Measurements from ENCODE around the gene RBSN. TPM values are rescaled to one million over a fixed set of nuclear protein-coding genes. Genes with fewer than 3 reads are reported as not detected.

The RBSN gene
- total and polyA plus RNA-seq, 2 experiments from 2014 or later: 10.6 to 26.5 TPM

DNA sequence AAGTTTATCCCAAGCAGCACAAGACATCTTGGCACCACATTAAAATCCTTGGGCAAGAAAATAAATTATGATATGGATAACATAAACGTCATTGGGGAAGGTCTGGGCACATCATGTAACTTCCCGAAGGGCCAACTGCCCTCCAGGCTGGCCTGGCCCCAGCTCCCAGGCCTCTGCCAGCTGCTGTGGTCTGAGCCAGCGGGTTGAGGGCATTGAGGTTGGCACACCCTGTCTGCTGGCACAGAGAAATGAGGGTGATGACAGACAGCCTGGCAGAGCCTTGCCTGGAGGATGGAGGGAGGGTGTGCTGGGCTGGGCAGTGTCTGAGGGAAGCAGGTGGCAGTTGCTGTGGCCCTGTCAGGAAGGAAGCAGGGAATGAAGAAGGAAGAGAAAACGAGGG, 3.3 kb upstream of the RBSN start:
- no peaks in the 10 kb centered on the region for H3K36me3 ChIP-seq (ENCODE audit: insufficient read depth)
- H4K20me1 ChIP-seq (replicated peaks; ENCODE audit: insufficient read depth): no peaks in the 10 kb centered on the region
- H2AFZ ChIP-seq: no peak overlapping the region
- Mint-ChIP-seq H3K4me3 (no peak overlapping the region), H3K9me3 (no peaks in the 10 kb centered on the region), H3K27me3 (ENCODE audit: insufficient read depth, low read depth, poor library complexity) (peaks cover 8% of the 10 kb centered on the region), H3K27ac (no peak overlapping the region), H3K36me3 (ENCODE audit: low read depth) (no peaks in the 10 kb centered on the region; the same call in 2 of the 3 replicates), H3K4me1 (peaks cover 13% of the 10 kb centered on the region)
- no peak overlapping the region for H3K27ac ChIP-seq (ENCODE audit: low read depth)
- H3K27me3 ChIP-seq (ENCODE audit: insufficient read depth): no peaks in the 10 kb centered on the region
- no peaks in the 10 kb centered on the region for H3K4me1 ChIP-seq (ENCODE audit: insufficient read depth)
- 0 out of 2 replicates have a peak, but pooled peaks cover 3% of the 10 kb centered on the region for H3K9me2 ChIP-seq (ENCODE audit: insufficient read depth)
- H3K4me2 ChIP-seq: no peak overlapping the region
- no peak overlapping the region for H3K4me3 ChIP-seq
- no peak for ATAC-seq
- no peak for DNase-seq (ENCODE audit: low spot score)
- no peaks in the 10 kb centered on the region for H3F3A ChIP-seq (replicated peaks; ENCODE audit: low read depth)
- TF ChIP-seq REST (IDR thresholded peaks at IDR 0.05; ENCODE audit: unreplicated experiment) (no peak), JUNB (IDR thresholded peaks at IDR 0.05; ENCODE audit: unreplicated experiment) (no peak), ZNF114 (CRISPR knock-in tag; IDR thresholded peaks at IDR 0.05) (no peak), ZNF331 (CRISPR knock-in tag; IDR thresholded peaks at IDR 0.05; ENCODE audit: low read depth) (no peak), CREB1 (CRISPR knock-in tag; IDR thresholded peaks at IDR 0.05; ENCODE audit: low read depth) (no peak), EZH2phosphoT487 (IDR thresholded peaks at IDR 0.05; ENCODE audit: unreplicated experiment) (no peak), EZH2 (IDR thresholded peaks at IDR 0.05; ENCODE audit: low read depth, unreplicated experiment) (no peak), STAT1 (IDR thresholded peaks at IDR 0.05; ENCODE audit: unreplicated experiment) (no peak), NANOG (IDR thresholded peaks at IDR 0.05; ENCODE audit: borderline replicate concordance) (no peak), POLR2AphosphoS5 (IDR thresholded peaks at IDR 0.05; ENCODE audit: low read depth) (no peak)
- TF ChIP-seq, protein P1, sequence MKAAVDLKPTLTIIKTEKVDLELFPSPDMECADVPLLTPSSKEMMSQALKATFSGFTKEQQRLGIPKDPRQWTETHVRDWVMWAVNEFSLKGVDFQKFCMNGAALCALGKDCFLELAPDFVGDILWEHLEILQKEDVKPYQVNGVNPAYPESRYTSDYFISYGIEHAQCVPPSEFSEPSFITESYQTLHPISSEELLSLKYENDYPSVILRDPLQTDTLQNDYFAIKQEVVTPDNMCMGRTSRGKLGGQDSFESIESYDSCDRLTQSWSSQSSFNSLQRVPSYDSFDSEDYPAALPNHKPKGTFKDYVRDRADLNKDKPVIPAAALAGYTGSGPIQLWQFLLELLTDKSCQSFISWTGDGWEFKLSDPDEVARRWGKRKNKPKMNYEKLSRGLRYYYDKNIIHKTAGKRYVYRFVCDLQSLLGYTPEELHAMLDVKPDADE (IDR thresholded peaks at IDR 0.05): no peak
- TF ChIP-seq, protein P2, sequence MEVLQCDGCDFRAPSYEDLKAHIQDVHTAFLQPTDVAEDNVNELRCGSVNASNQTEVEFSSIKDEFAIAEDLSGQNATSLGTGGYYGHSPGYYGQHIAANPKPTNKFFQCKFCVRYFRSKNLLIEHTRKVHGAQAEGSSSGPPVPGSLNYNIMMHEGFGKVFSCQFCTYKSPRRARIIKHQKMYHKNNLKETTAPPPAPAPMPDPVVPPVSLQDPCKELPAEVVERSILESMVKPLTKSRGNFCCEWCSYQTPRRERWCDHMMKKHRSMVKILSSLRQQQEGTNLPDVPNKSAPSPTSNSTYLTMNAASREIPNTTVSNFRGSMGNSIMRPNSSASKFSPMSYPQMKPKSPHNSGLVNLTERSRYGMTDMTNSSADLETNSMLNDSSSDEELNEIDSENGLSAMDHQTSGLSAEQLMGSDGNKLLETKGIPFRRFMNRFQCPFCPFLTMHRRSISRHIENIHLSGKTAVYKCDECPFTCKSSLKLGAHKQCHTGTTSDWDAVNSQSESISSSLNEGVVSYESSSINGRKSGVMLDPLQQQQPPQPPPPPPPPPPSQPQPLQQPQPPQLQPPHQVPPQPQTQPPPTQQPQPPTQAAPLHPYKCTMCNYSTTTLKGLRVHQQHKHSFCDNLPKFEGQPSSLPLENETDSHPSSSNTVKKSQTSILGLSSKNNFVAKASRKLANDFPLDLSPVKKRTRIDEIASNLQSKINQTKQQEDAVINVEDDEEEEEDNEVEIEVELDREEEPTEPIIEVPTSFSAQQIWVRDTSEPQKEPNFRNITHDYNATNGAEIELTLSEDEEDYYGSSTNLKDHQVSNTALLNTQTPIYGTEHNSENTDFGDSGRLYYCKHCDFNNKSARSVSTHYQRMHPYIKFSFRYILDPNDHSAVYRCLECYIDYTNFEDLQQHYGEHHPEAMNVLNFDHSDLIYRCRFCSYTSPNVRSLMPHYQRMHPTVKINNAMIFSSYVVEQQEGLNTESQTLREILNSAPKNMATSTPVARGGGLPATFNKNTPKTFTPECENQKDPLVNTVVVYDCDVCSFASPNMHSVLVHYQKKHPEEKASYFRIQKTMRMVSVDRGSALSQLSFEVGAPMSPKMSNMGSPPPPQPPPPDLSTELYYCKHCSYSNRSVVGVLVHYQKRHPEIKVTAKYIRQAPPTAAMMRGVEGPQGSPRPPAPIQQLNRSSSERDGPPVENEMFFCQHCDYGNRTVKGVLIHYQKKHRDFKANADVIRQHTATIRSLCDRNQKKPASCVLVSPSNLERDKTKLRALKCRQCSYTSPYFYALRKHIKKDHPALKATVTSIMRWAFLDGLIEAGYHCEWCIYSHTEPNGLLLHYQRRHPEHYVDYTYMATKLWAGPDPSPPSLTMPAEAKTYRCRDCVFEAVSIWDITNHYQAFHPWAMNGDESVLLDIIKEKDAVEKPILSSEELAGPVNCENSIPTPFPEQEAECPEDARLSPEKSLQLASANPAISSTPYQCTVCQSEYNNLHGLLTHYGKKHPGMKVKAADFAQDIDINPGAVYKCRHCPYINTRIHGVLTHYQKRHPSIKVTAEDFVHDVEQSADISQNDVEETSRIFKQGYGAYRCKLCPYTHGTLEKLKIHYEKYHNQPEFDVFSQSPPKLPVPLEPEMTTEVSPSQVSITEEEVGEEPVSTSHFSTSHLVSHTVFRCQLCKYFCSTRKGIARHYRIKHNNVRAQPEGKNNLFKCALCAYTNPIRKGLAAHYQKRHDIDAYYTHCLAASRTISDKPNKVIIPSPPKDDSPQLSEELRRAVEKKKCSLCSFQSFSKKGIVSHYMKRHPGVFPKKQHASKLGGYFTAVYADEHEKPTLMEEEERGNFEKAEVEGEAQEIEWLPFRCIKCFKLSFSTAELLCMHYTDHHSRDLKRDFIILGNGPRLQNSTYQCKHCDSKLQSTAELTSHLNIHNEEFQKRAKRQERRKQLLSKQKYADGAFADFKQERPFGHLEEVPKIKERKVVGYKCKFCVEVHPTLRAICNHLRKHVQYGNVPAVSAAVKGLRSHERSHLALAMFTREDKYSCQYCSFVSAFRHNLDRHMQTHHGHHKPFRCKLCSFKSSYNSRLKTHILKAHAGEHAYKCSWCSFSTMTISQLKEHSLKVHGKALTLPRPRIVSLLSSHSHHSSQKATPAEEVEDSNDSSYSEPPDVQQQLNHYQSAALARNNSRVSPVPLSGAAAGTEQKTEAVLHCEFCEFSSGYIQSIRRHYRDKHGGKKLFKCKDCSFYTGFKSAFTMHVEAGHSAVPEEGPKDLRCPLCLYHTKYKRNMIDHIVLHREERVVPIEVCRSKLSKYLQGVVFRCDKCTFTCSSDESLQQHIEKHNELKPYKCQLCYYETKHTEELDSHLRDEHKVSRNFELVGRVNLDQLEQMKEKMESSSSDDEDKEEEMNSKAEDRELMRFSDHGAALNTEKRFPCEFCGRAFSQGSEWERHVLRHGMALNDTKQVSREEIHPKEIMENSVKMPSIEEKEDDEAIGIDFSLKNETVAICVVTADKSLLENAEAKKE (CRISPR knock-in tag; IDR thresholded peaks at IDR 0.05): no peak
- TF ChIP-seq, protein P3, sequence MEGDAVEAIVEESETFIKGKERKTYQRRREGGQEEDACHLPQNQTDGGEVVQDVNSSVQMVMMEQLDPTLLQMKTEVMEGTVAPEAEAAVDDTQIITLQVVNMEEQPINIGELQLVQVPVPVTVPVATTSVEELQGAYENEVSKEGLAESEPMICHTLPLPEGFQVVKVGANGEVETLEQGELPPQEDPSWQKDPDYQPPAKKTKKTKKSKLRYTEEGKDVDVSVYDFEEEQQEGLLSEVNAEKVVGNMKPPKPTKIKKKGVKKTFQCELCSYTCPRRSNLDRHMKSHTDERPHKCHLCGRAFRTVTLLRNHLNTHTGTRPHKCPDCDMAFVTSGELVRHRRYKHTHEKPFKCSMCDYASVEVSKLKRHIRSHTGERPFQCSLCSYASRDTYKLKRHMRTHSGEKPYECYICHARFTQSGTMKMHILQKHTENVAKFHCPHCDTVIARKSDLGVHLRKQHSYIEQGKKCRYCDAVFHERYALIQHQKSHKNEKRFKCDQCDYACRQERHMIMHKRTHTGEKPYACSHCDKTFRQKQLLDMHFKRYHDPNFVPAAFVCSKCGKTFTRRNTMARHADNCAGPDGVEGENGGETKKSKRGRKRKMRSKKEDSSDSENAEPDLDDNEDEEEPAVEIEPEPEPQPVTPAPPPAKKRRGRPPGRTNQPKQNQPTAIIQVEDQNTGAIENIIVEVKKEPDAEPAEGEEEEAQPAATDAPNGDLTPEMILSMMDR (conservative IDR thresholded peaks at IDR 0.05; ENCODE audit: low read depth in 2 of 2): no peak
- peaks cover 13% of the 10 kb centered on the region for H3K79me2 ChIP-seq (replicated peaks; ENCODE audit: insufficient read depth)

All from GM23338 (cell line).